Keratinocyte (primary cell): ENCODE measurements around the gene IL1RAPL1. TPM values are rescaled to one million over a fixed set of nuclear protein-coding genes. Genes with fewer than 3 reads are reported as not detected.

Experiments
- DNase-seq: peaks from one replicate; pipeline ENCODE4 v3.0.0-alpha.2; 2011; ENCODE audit warnings: low read depth, missing footprints, low spot score
- FAIRE-seq: peaks from 2 replicates; lab custom pipeline; 2011; peaks lifted over from hg19 to GRCh38; lab: Jason Lieb, UNC
- H2AFZ ChIP-seq: 2 replicates; pipeline ENCODE4 v1.6.0; 2012; ENCODE audit warnings: low read length, control low read depth, inconsistent platforms; ENCODE audit not compliant: control insufficient read depth
- H3K27ac ChIP-seq: 2 replicates; pipeline ENCODE4 v1.5.1; 2011; ENCODE audit warnings: low read length; ENCODE audit not compliant: control insufficient read depth, insufficient read depth
- H3K27me3 ChIP-seq: 3 replicates; pipeline ENCODE4 v1.6.0; 2011; ENCODE audit warnings: low read length; ENCODE audit not compliant: control insufficient read depth, insufficient read depth; ENCODE audit errors: extremely low read depth
- H3K36me3 ChIP-seq, 2 experiments: 2 replicates in 1 of 2; 3 replicates in 1 of 2; pipeline ENCODE4 v1.5.1; 2011; ENCODE audit warnings: low read length in 2 of 2, mild to moderate bottlenecking in 1 of 2; ENCODE audit not compliant: control insufficient read depth in 2 of 2, insufficient read depth in 2 of 2; ENCODE audit errors: extremely low read depth in 1 of 2
- H3K4me1 ChIP-seq: 3 replicates; pipeline ENCODE4 v1.5.1; 2011; ENCODE audit warnings: low read length; ENCODE audit not compliant: control insufficient read depth, insufficient read depth; ENCODE audit errors: extremely low read depth
- H3K4me2 ChIP-seq: 3 replicates; pipeline ENCODE4 v1.6.0; 2011; ENCODE audit warnings: low read depth, low read length; ENCODE audit not compliant: control insufficient read depth, insufficient read depth; ENCODE audit errors: extremely low read depth
- H3K4me3 ChIP-seq, 3 experiments: fragments of 200-600 bp in 1 of 3; sonication (generic) in 1 of 3; 2 replicates in 2 of 3; 3 replicates in 1 of 3; pipeline ENCODE4 v1.5.1; 2011 to 2016; ENCODE audit warnings: low read length in 3 of 3, mild to moderate bottlenecking in 3 of 3, control low read depth in 2 of 3, inconsistent platforms in 1 of 3, low read depth in 1 of 3, mixed read lengths in 1 of 3, mixed run types in 1 of 3, moderate library complexity in 1 of 3; ENCODE audit not compliant: control insufficient read depth in 2 of 3, insufficient read depth in 2 of 3; ENCODE audit errors: extremely low read depth in 1 of 3
- H3K79me2 ChIP-seq: 2 replicates; pipeline ENCODE4 v1.6.0; 2012; ENCODE audit warnings: low read length; ENCODE audit not compliant: control insufficient read depth, insufficient read depth
- H3K9ac ChIP-seq: 3 replicates; pipeline ENCODE4 v1.6.0; 2011; ENCODE audit warnings: low read length; ENCODE audit not compliant: control insufficient read depth, insufficient read depth; ENCODE audit errors: extremely low read depth
- H3K9me1 ChIP-seq: 3 replicates; pipeline ENCODE4 v1.6.0; 2011; ENCODE audit warnings: low read length; ENCODE audit not compliant: control insufficient read depth, insufficient read depth; ENCODE audit errors: extremely low read depth
- H3K9me3 ChIP-seq: 2 replicates; pipeline ENCODE4 v1.5.1; 2012; ENCODE audit warnings: low read depth, low read length; ENCODE audit not compliant: control insufficient read depth
- H4K20me1 ChIP-seq: 3 replicates; pipeline ENCODE4 v1.6.0; 2011; ENCODE audit warnings: low read length; ENCODE audit not compliant: control insufficient read depth, insufficient read depth; ENCODE audit errors: extremely low read depth
- CTCF ChIP-seq, 3 experiments: IDR thresholded peaks in 1 of 3; conservative IDR thresholded peaks in 1 of 3; optimal IDR thresholded peaks in 1 of 3; 2 replicates in 2 of 3; 3 replicates in 1 of 3; pipeline versions ENCODE3 to v1.5.1; 2011; ENCODE audit warnings: low read length in 3 of 3, mild to moderate bottlenecking in 3 of 3, moderate library complexity in 2 of 3, control low read depth in 1 of 3, inconsistent platforms in 1 of 3; ENCODE audit not compliant: insufficient read depth in 2 of 3; ENCODE audit errors: extremely low read depth in 1 of 3
- EZH2 ChIP-seq: IDR thresholded peaks from one replicate; pipeline ENCODE4 v1.6.1; 2012; ENCODE audit warnings: inconsistent platforms, mild to moderate bottlenecking, low read length, moderate library complexity
- dilution Hi-C: fragments of 300-500 bp; cut with MboI; formaldehyde crosslinking; loops from one replicate; pipeline ENCODE4 v1.7.0; 2020; ENCODE audit warnings: low sequenced_read_pairs; ENCODE audit not compliant: extremely low pct_ligation_motif_present
- polyA plus RNA-seq, 5 experiments: library from polyadenylated mRNA; depleted of rRNA in 3 of 5; stranded (reverse) in 3 of 5; stranded (forward) in 1 of 5; unstranded in 1 of 5; fragments of >200 nt; gene quantifications; 1 replicate in 1 of 5; 2 replicates in 3 of 5; 3 replicates in 1 of 5; pipeline versions ENCODE4 v1.2.1 to v1.2.3, GENCODE V29; 2011 to 2012; ENCODE audit warnings: missing spikeins in 2 of 5, low read depth in 1 of 5, low replicate concordance in 1 of 5

IL1RAPL1 gene
- polyA plus RNA-seq, 1 donor (not counting 4 experiments of a cell fraction or from before 2014, with no cell fraction given): 2.8 TPM

- Histone ChIP-seq H3K27ac (no peak overlapping the region), H3K9ac (no peak overlapping the region), H3K27me3 (no peaks in the 10 kb centered on the region), H3K9me1 (no peaks in the 10 kb centered on the region), H3K4me2 (no peak overlapping the region), H3K4me1 (no peaks in the 10 kb centered on the region), H3K79me2 (no peaks in the 10 kb centered on the region), H4K20me1 (no peaks in the 10 kb centered on the region), H3K9me3 (no peaks in the 10 kb centered on the region), H3K36me3 (no peaks in the 10 kb centered on the region), H2AFZ (no peak overlapping the region), H3K4me3 (no peak overlapping the region)
- dilution Hi-C loops: no loop called here
- no peak for DNase-seq
- no peak for TF ChIP-seq EZH2
- TF ChIP-seq CTCF (optimal IDR thresholded peaks at IDR 0.05 in 1 of 3, IDR thresholded peaks at IDR 0.05 in 1 of 3, conservative IDR thresholded peaks at IDR 0.05 in 1 of 3; ENCODE audit: extremely low read depth in 1 of 3, insufficient read depth in 2 of 3, low read length in 3 of 3): no peak
- FAIRE-seq: no peak
Measured at GRCh38 chrX:29862126-29862677, 1275.0 kb downstream of the IL1RAPL1 start.

- H3K27me3 ChIP-seq: no peaks in the 10 kb centered on the region
- H3K27ac ChIP-seq: no peak overlapping the region
- H3K9me1 ChIP-seq: no peaks in the 10 kb centered on the region
- H3K9ac ChIP-seq: no peak overlapping the region
- H2AFZ ChIP-seq: no peak overlapping the region
- no peaks in the 10 kb centered on the region for H3K36me3 ChIP-seq
- TF ChIP-seq CTCF (optimal IDR thresholded peaks at IDR 0.05 in 1 of 3, IDR thresholded peaks at IDR 0.05 in 1 of 3, conservative IDR thresholded peaks at IDR 0.05 in 1 of 3; ENCODE audit: extremely low read depth in 1 of 3, insufficient read depth in 2 of 3, low read length in 3 of 3): no peak
- no peak for TF ChIP-seq EZH2
- DNase-seq (no peak), FAIRE-seq (no peak)
- H3K9me3 ChIP-seq: no peaks in the 10 kb centered on the region
- no peaks in the 10 kb centered on the region for H4K20me1 ChIP-seq
- no peak overlapping the region for H3K4me3 ChIP-seq
- dilution Hi-C loops: no loop called here
- H3K4me1 ChIP-seq: no peaks in the 10 kb centered on the region
- no peak overlapping the region for H3K4me2 ChIP-seq
- H3K79me2 ChIP-seq: no peaks in the 10 kb centered on the region
Measured at GRCh38 chrX:29867971-29868370, 1280.7 kb downstream of the IL1RAPL1 start.
